SH-SY5Y (cell line): Measurements from ENCODE around the gene KRT77.

ENCODE experiments used
- GATA2 ChIP-seq: IDR thresholded peaks from 2 replicates; pipeline ENCODE4 v1.6.1; 2011; ENCODE audit warnings: mild to moderate bottlenecking, low read depth, low read length
- GATA3 ChIP-seq: IDR thresholded peaks from 2 replicates; pipeline ENCODE4 v1.6.1; 2011; ENCODE audit warnings: low read depth, mild to moderate bottlenecking, low read length, moderate library complexity

DNA sequence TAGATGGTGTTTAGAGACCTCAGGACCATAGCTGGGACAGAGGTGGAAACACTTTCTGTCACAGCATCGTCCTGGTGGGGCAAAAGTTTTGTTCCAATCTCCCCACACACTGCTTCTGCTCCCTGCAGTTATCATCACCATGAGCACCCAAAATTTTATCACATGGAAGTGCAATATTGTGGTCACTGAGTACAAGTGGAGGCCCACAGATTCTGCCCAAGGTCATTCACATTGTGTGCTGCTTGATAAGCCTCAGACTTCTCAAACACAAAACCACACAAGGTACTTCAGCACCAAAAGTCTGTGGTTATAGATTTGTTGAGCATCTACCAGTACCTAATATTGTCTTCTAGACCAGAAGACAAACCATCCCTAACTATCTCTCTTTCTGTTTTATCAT lies 554 bp upstream of the KRT77 start:
- no peak for TF ChIP-seq GATA3
- TF ChIP-seq GATA2: no peak
